GM20000 (cell line): ENCODE data around the gene AKAP6.

Experiments used
- DNase-seq: peaks from one replicate; pipeline ENCODE4 v3.0.0; 2012; ENCODE audit warnings: low spot score
- CTCF ChIP-seq: IDR thresholded peaks from 2 replicates; pipeline ENCODE4 v1.5.1; 2012; ENCODE audit warnings: mild to moderate bottlenecking, control low read depth; ENCODE audit errors: extremely low read depth, missing control alignments

The AKAP6 gene

GRCh38 chr14:32731249-32731648, 402.2 kb downstream of the AKAP6 start:
- TF ChIP-seq CTCF: no peak
- DNase-seq: no peak

DNA sequence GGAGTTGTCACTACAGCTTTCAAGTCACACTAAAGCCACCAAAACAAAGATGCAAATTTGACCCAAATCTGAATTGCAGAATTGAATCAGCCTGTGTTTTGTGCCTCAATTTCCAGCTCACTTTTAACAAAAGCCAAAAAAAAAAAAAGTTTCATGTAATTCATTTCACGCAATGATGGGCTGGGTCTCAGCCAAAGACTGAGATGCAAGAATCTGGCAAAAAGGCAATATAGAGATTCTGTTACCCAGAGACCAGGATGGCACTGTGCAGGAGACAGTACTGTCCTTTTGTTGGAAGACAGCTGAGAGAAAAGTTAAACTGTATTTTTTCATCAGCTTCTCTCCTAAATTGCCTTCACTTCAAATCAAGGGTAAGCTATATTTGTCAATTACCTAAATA, 403.9 kb downstream of the AKAP6 start:
- no peak for DNase-seq
- no peak for TF ChIP-seq CTCF

DNA sequence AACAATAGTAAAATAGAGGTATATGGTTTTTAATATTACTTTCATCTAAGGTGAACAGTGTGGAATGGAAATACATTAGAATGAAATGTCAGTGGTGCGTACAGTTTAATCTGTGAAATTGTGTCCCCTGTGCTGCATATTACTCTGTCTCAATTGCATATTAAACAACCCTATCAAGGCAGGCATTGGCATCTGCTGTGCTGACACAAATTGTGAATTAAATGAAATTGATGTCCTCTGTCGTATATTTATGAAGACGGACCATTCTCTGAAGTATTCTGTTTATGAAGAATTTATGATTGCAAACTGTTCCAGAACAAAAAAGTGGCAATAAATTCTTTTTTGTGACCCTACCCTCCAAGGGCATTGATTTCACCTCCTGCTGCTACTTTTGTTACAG, 405.2 kb downstream of the AKAP6 start:
- no peak for TF ChIP-seq CTCF

GRCh38 chr14:32737621-32738020, 408.5 kb downstream of the AKAP6 start:
- no peak for DNase-seq
- TF ChIP-seq CTCF: no peak

More for the DNA sequence above, 405.2 kb downstream of the AKAP6 start:
- DNase-seq: no peak

GRCh38 chr14:32738206-32738871, 409.2 kb downstream of the AKAP6 start:
- TF ChIP-seq CTCF: no peak
- DNase-seq: no peak

GRCh38 chr14:32744811-32745445, 415.8 kb downstream of the AKAP6 start:
- no peak for DNase-seq
- TF ChIP-seq CTCF: no peak

- no peak for TF ChIP-seq CTCF
- no peak for DNase-seq
Observed at GRCh38 chr14:32754209-32754608, 425.1 kb downstream of the AKAP6 start.
